HG03565 (cell line): ENCODE results near the gene NELL2.
A peak's percentile ranks its signal among the peaks of the same experiment; 100 is the strongest.

ENCODE experiments used
- ATAC-seq: cut with Tn5 transposase; IDR thresholded peaks from one replicate; pipeline ENCODE4 v1.9.1; 2021; ENCODE audit warnings: mild to moderate bottlenecking, moderate library complexity; ENCODE audit not compliant: unreplicated experiment

The NELL2 gene

GRCh38 chr12:44550377-44550776 is 325.7 kb downstream of the NELL2 start:
- no peak for ATAC-seq

DNA sequence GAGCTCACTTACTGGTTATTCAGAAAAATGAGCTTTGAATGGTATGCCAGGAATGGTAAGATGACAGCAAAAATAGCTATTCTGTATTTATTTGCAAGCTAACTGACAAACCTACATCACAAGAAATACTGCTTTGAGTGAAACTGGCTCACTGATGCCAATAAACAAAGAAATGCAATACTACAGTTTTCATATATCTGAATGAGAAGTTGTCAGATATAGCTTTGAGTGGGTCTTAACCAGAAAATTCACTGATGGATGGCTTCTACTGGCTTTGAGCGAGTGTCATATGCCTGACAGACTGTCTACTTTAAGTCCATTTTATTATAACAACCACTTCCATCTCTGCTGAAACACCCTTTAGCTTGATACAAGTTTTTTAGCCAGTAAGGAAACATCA is 330.1 kb downstream of the NELL2 start:
- no peak for ATAC-seq

GRCh38 chr12:44544018-44544417 is 332.1 kb downstream of the NELL2 start:
- ATAC-seq, result peak; percentile 65

DNA sequence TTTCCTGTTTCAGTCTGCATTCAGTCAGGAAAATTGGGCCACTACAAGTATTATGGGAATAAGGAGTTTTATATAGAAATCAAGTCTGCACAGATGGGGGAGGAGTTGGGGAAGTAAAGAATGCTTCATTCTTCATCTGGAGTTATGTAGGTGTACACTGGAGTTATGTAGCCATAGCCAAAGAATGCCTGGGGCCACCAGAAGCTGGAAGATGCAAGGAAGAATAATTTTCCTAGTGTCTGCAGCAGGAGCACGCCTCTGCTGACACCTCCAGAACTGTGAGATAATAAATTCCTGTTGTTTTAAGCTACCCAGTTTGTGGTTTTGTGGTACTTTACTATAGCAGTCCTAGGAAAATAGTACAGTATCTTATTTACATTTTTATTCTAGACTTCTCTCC is 333.4 kb downstream of the NELL2 start:
- no peak for ATAC-seq

GRCh38 chr12:44537354-44537753 is 338.8 kb downstream of the NELL2 start:
- ATAC-seq, result no peak

- ATAC-seq, result no peak
Observed at GRCh38 chr12:44532940-44533339, 343.2 kb downstream of the NELL2 start.

DNA sequence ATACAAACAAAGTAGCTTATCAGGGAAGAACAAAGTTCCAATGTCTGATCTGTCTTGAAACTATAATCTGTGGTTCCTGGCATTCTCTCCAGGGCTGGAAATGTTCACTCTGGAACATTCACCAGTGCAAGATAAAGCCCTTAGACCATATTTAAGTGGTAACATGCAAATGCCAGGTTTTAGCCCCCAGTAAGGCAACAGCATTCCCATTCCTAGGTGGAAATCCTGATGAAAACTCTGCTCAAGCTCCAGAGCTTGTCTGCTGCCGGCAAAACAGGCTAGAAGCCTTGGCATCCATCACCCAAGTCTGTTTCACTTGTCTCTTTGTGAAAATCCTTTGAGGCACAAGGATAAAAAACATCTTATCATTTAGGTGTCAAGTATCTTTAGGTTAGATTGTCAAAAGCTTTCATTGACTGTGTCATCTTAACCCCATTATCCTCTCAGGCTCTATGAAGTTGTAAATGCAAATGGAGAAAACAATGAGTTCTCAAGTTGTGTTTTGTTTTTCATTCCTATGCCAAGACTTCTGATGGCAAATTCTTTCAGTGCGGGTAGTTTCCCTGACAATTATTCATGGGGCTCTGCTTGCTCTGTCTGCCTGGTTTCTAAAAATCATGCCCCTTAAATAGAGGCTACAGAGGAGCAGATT is 344.7 kb downstream of the NELL2 start:
- no peak for ATAC-seq

DNA sequence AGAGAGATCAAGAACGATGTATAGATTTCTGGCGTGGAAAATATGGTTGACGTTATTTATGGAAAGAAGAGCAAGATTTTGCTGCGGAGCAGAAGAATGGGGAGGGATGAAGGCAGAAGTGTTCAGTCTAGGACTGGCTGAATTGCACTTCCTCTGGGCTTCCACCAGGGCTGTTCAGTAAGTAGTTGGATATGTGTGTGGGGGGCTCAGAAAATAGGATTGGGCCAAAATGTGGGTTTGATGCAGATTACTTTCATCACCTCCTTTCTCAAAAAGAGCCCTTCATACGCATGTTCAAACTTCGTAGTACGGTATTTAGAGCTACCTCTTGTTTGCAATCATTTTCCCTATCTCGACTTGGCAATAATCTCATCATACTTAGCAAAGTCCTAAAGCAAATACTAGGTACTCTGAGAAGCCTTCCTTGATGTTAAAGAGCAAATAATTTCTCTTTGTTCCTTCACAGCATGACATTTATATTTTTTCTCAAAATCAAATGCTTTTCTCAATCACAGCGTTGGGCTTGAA is 349.4 kb downstream of the NELL2 start:
- no peak for ATAC-seq

- no peak for ATAC-seq
Observed at GRCh38 chr12:44525806-44526654, 350.1 kb downstream of the NELL2 start.

DNA sequence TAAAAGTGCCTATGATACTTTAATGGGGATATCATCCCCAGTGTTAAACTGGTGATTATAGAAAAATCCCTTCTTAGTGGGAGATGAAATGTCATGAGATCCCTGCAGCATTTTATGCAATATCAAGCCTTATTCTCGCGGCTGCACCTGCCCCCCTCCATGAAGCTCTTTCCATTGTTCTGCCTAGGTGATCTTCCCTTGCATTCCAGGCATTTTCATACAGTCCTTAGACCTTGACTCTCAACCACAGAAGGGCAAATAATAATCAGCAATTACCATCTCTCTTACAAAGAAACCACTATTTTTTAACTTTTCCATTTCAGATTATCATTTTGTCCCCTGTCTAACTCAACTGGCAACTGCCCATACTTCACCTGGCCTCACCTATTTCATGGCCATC is 352.3 kb downstream of the NELL2 start:
- ATAC-seq, result no peak

DNA sequence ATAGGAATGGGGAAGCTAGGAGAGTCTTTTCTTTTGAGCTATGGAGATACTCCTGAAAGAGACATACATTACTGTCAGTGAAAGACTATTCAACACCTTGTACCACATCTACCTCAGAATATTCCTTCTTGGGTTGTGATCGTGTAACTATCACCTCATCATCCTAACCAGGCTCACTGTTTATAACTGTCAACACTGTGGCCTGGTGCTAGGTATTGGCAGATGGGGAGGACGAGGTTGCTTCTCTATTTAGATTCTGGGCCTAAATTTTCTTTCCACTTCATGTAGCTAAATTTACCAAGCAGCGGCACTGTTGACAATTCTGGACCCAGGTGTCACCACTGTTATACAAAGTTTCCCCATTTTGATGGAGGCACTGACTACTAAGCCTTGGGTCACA is 354.4 kb downstream of the NELL2 start:
- no peak for ATAC-seq

DNA sequence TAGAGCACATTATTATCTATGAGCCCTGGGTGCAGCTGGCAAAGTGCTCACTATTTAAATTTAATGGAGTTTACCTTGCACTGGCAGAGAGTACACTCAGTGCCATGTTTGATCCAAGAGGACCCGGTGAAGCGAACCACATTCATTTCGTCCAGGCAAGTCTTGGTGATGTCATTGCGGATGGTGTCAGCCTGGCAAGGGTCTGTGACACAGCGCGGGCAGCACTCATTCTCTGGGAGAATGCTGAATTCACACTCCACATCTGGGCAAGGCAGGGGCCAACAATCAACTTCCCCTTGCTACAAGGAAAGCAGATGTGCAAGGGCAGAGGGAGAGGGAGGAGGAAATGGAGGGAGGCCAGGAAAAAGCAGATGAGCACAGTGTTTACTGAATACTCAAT is 356.2 kb downstream of the NELL2 start:
- ATAC-seq, result no peak

GRCh38 chr12:44511289-44511688 is 364.8 kb downstream of the NELL2 start:
- ATAC-seq, result no peak

DNA sequence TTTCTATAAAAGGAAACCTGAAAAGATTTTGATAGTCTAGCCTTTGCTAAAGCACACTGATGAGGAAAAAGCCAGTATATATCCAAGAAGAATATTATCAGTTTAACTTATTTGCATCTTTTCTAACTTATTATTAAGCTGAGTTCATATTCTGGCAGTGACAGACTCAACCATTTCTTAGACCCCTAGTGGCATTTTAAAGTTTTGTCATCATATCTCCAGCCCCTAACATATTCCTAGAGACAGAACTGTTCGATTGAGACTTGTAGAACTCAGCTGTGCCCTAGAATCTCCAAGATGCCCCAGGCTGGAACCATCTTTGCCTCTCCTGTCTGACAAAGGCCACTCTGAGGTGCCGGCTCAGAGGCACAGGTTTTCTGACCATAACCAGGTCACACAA is 365.6 kb downstream of the NELL2 start:
- ATAC-seq, result no peak

GRCh38 chr12:44510076-44510475 is 366.0 kb downstream of the NELL2 start:
- ATAC-seq, result no peak

DNA sequence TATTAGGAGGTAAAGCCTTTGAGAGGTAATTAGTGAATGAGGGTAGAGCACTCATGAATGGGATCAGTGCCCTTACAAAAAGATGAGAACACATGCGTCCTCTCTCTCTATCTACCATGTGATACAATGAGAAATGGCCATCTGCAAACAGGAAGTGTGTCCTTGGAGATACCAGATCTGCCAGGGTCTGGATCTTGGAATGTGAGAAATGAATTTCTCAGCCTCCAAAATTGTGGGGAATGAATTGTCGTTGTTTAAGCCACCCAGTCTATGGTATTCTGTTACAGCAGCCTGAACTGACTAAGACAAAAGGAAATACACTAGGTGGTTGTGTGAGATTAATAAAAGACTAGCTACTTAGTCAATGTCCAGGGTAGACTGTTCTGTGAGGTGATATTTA is 366.6 kb downstream of the NELL2 start:
- no peak for ATAC-seq

GRCh38 chr12:44507461-44507860 is 368.7 kb downstream of the NELL2 start:
- ATAC-seq, result no peak

- ATAC-seq, result no peak
Observed at GRCh38 chr12:44504799-44505198, 371.3 kb downstream of the NELL2 start.

- no peak for ATAC-seq
Observed at GRCh38 chr12:44503329-44503728, 372.8 kb downstream of the NELL2 start.

- ATAC-seq, result no peak
Observed at GRCh38 chr12:44502681-44503080, 373.4 kb downstream of the NELL2 start.

DNA sequence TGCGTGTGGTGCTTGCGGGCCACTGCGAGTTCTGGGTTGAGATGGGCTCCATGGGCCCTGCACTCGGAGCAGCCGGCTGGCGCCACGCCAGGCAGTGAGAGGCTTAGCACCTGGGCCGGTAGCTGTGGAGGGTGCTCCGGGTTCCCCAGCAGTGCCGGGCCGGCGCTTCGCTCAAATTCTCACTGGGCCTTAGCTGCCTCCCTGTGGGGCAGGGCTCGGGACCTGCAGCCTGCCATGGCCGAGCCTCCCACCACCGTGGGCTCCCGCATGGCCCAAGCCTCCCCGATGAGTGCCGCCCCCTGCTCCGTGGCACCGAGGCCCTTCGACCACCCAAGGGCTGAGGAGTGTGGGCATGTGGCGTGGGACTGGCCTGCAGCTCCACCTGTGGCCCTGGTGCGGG is 375.7 kb downstream of the NELL2 start:
- ATAC-seq, result no peak

DNA sequence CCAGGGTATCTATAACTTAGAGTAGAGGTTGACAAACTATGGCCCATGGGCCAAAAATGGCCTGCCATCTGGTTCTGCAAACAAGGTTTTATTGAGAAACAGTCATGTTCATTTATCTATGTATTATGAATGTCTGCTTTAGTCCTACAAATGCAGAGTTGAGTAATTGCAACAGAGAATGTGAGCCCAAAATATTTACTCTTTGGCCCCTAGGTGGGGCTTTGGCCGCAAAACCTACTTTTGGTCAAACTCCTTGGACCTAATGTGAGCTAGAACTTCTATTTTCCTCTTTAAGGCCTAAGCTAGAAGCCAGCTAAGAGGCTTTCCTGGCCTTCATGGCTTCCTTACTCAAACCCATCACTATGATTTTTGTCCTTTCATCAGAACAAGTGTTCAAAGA is 379.1 kb downstream of the NELL2 start:
- no peak for ATAC-seq
